Peyer's patch (tissue), 4 donors: ENCODE data around the gene NUSAP1. TPM values are rescaled to one million over a fixed set of nuclear protein-coding genes. Genes with fewer than 3 reads are reported as not detected.
"Not testable (repeated sequence)": the region's sequence is repeated elsewhere in the genome, so short reads cannot be mapped to it uniquely, and the experiment has no call there.

ENCODE experiments used
- DNase-seq, 3 donors: peaks; one replicate each; pipeline ENCODE4 v3.0.0-alpha.2; 2017 to 2019
- H3K27ac ChIP-seq, 4 donors: fragments of 200-600 bp; sonication (generic); one replicate each; pipeline ENCODE4 v1.5.1; 2016 to 2019
- H3K27me3 ChIP-seq, 2 donors: fragments of 200-600 bp; sonication (generic); one replicate each; pipeline ENCODE4 v1.5.1; 2019
- H3K36me3 ChIP-seq, 3 donors: fragments of 200-600 bp; sonication (generic); one replicate each; pipeline ENCODE4 v1.5.1; 2016 to 2019
- H3K4me1 ChIP-seq, 4 donors: fragments of 200-600 bp; sonication (generic); one replicate each; pipeline ENCODE4 v1.5.1; 2016 to 2019
- H3K4me3 ChIP-seq, 4 donors: fragments of 200-600 bp; sonication (generic); 1 replicate in 3 of 4; 2 replicates in 1 of 4; pipeline ENCODE4 v1.5.1; 2016 to 2019; ENCODE audit warnings: mild to moderate bottlenecking in 1 of 4
- H3K9me3 ChIP-seq, 4 donors: fragments of 200-600 bp; sonication (generic); one replicate each; pipeline ENCODE4 v1.5.1; 2016 to 2019; ENCODE audit warnings: mild to moderate bottlenecking in 1 of 4
- CTCF ChIP-seq, 6 experiments: fragments of 450-650 bp in 4 of 6; fragments of 200-600 bp in 2 of 6; sonication (generic) in 1 of 6; IDR thresholded peaks; one replicate each; pipeline ENCODE4 v1.5.1; 2017 to 2019; ENCODE audit warnings: antibody characterized with exemption in 6 of 6, mild to moderate bottlenecking in 3 of 6, moderate library complexity in 1 of 6
- POLR2A ChIP-seq, 2 donors: fragments of 450-650 bp; IDR thresholded peaks; one replicate each; pipeline ENCODE4 v1.5.1; 2017; ENCODE audit warnings: antibody characterized with exemption in 2 of 2, mild to moderate bottlenecking in 2 of 2, moderate library complexity in 2 of 2
- total RNA-seq, 4 donors: library from RNA; depleted of rRNA; stranded (reverse); fragments of >200 nt; gene quantifications; one replicate each; pipeline ENCODE4 v1.1.0, GENCODE V29; 2016

NUSAP1 gene
- total RNA-seq, 4 donors from 2014 or later = 7.9 to 95.7 (median 14.6) TPM

GRCh38 chr15:41301587-41301986 is 31.1 kb upstream of the NUSAP1 start:
- Histone ChIP-seq H3K27ac (no peak overlapping the region), H3K4me1 (no peaks in the 10 kb centered on the region), H3K36me3 (peaks cover 0 to 36% (median 0%) of the 10 kb centered on the region in 3 donors), H3K9me3 (no peaks in the 10 kb centered on the region), H3K4me3 (no peak overlapping the region), H3K27me3 (no peaks in the 10 kb centered on the region)
- DNase-seq = no peak
- no peak for TF ChIP-seq POLR2A (IDR thresholded peaks at IDR 0.05)
- TF ChIP-seq CTCF (IDR thresholded peaks at IDR 0.05) = no peak

GRCh38 chr15:41304149-41304770 is 28.4 kb upstream of the NUSAP1 start:
- H3K27me3 ChIP-seq = no peaks in the 10 kb centered on the region
- no peaks in the 10 kb centered on the region for H3K9me3 ChIP-seq
- DNase-seq = no peak
- peaks cover 0 to 10% (median 0%) of the 10 kb centered on the region in 3 donors for H3K36me3 ChIP-seq
- no peak for TF ChIP-seq POLR2A (IDR thresholded peaks at IDR 0.05)
- no peak for TF ChIP-seq CTCF (IDR thresholded peaks at IDR 0.05)
- H3K27ac ChIP-seq = no peak overlapping the region
- no peaks in the 10 kb centered on the region for H3K4me1 ChIP-seq
- H3K4me3 ChIP-seq = no peak overlapping the region

GRCh38 chr15:41307679-41308078 is 25.0 kb upstream of the NUSAP1 start:
- DNase-seq = no peak

GRCh38 chr15:41309226-41309905 is 23.3 kb upstream of the NUSAP1 start:
- no peak overlapping the region for H3K27ac ChIP-seq
- H3K36me3 ChIP-seq = peaks cover 0 to 7% (median 0%) of the 10 kb centered on the region in 3 donors
- no peaks in the 10 kb centered on the region for H3K4me1 ChIP-seq
- H3K9me3 ChIP-seq = no peaks in the 10 kb centered on the region
- H3K27me3 ChIP-seq = no peaks in the 10 kb centered on the region
- TF ChIP-seq CTCF (IDR thresholded peaks at IDR 0.05) (no peak), POLR2A (IDR thresholded peaks at IDR 0.05) (no peak)
- no peak overlapping the region for H3K4me3 ChIP-seq
- no peak for DNase-seq

More at GRCh38 chr15:41307679-41308078, 25.0 kb upstream of the NUSAP1 start:
- Histone ChIP-seq H3K9me3 (no peaks in the 10 kb centered on the region), H3K4me1 (no peaks in the 10 kb centered on the region), H3K4me3 (no peak overlapping the region), H3K27me3 (no peaks in the 10 kb centered on the region), H3K27ac (no peak overlapping the region), H3K36me3 (peaks cover 0 to 7% (median 0%) of the 10 kb centered on the region in 3 donors)
- TF ChIP-seq POLR2A (IDR thresholded peaks at IDR 0.05) (no peak), CTCF (IDR thresholded peaks at IDR 0.05) (no peak)

- not testable (repeated sequence) for H3K27ac ChIP-seq, H3K4me1 ChIP-seq, H3K4me3 ChIP-seq, H3K27me3 ChIP-seq, H3K36me3 ChIP-seq, H3K9me3 ChIP-seq, DNase-seq
These were observed 11.8 kb upstream of the NUSAP1 start for GRCh38 chr15:41320805-41321330.

GRCh38 chr15:41323611-41324010 is 9.1 kb upstream of the NUSAP1 start:
- Histone ChIP-seq H3K9me3 (no peaks in the 10 kb centered on the region), H3K27ac (no peak overlapping the region), H3K27me3 (no peaks in the 10 kb centered on the region), H3K4me1 (no peaks in the 10 kb centered on the region), H3K4me3 (no peak overlapping the region), H3K36me3 (no peaks in the 10 kb centered on the region)
- no peak for TF ChIP-seq POLR2A (IDR thresholded peaks at IDR 0.05)
- no peak for DNase-seq
